Glomerular visceral epithelial cell (primary cell): ENCODE data around the gene PPFIA2.

Experiments used
- DNase-seq: peaks from one replicate; pipeline ENCODE4 v3.0.0-alpha.2; 2016; ENCODE audit errors: extremely low spot score

PPFIA2 gene

DNA sequence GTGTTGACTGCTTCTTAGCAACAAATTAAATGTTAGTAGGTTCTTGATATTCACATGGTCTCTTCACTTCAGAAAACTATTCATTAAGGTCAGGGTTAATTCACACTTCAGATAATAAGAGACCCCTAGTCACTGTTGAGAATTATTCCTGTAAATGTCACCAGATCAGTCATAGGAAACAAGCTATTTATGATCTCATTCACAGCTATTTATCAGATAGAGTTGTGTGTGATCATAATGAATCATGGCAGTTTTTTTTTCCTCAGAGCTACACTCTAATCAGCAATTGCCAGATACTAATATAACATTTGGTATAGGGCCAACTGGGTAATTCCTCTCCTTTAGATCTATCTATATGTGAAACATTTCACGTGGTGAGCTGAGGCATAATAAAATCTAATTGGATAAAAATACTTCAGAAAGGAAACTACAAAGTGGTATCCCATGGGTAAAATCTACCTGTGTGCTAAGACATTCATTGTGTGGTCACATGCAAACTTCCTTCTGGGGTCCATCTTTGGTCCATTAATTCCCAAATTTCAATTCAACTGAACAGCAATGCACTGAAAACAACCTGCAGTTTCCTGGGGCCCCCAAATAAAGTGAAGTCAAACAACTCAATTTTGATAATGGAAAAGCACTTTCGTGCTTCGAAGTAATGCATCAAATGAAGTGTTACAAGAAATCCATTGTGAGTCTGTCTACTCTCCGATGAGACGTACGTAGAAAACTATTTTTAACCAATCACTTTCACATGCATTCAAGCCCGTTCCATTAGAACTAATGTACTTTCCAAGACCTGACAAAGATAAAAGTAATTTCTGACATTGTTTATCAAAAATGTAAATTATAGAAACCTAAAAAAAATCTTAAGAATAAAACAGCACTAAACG, 484.3 kb downstream of the PPFIA2 start:
- DNase-seq: no peak

- no peak for DNase-seq
These were observed 488.8 kb downstream of the PPFIA2 start for GRCh38 chr12:81270385-81270784.

DNA sequence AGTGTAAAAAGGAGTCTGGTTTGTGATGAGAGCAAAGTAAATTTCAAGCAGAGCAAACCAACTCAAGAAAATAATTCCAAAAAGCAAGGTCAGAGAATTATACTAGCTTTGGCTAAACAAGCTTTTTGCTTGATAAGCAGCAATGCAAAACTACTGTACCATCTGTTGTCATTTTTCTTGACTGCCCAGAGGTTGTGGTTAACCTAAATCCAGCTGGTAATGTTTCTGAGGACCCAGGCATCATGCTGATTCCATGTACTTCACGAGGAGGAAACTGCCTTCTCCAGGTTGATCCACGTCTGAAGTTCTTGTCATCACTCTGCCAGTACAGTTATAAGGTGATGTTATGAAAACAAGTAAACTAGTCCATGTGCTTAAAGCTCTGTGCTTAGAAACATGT, 496.1 kb downstream of the PPFIA2 start:
- DNase-seq: no peak

- DNase-seq: no peak
These were observed 497.5 kb downstream of the PPFIA2 start for GRCh38 chr12:81261508-81262207.

DNA sequence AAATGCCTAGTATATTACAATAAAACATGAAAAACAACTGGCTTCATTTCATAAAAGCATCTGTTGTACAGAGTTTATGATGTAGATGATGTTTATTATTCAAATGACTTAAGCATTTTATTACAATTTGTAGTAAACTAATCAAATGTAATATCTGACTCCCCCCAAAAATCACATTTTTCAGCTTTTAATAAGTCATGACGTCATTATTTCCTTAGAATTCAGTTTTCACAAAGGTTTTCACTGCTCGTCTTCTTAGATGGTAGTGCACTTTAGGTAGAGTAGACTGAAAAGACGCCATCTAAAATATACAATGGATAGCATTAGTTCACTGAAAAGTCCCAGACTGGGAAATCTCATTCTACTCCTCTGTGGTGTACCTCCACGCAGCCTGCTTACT, 499.8 kb downstream of the PPFIA2 start:
- no peak for DNase-seq

DNA sequence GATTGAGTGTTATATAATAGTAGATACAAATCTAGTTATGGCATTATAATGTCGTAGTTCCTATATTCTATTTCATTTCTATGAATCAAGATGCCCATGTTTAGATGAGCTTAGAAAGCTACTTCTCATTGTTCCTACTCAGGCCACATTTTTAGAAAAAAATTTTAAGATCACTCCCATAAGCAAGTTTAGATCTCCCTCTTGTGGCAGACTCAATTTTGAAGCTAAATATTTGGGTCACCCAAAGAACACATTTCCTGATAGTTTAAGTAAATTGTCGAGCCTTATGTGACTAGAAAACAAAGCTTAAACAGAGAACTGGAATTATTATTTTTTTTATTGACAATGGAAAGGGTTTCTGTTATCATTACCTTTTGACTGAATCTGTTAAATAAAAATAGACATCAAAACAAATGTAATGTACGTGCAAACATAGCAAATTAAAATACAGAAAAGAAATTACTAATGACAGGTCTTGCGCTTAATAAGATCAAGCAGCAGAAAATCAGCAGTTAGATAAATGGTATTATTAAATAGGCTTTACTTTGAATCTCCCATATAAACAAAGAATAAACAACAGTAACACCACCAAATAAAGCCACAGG, 501.1 kb downstream of the PPFIA2 start:
- DNase-seq: peak; percentile 29

GRCh38 chr12:81255947-81256346, 503.2 kb downstream of the PPFIA2 start:
- DNase-seq: no peak

GRCh38 chr12:81255456-81255855, 503.7 kb downstream of the PPFIA2 start:
- no peak for DNase-seq

GRCh38 chr12:81253360-81253759, 505.8 kb downstream of the PPFIA2 start:
- DNase-seq: no peak

DNA sequence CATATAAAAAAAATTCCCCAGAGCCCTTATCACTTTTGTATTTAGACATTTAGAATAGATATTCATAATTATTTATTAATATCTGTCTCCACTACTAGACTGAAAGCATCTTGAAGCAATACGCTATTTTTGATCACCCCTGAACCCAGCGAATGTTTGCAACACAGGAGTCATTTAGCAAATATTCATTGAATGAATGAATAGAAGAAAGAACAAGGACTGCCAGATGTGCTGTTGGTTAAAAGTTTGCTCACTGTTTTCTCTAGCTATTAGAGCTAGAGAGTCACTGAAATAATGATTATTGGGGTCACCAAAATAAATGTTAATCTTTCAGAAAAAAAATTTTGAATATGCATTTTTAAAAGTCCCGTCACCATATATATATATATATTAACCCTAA, 506.9 kb downstream of the PPFIA2 start:
- DNase-seq: no peak

GRCh38 chr12:81249976-81250375, 509.2 kb downstream of the PPFIA2 start:
- no peak for DNase-seq

DNA sequence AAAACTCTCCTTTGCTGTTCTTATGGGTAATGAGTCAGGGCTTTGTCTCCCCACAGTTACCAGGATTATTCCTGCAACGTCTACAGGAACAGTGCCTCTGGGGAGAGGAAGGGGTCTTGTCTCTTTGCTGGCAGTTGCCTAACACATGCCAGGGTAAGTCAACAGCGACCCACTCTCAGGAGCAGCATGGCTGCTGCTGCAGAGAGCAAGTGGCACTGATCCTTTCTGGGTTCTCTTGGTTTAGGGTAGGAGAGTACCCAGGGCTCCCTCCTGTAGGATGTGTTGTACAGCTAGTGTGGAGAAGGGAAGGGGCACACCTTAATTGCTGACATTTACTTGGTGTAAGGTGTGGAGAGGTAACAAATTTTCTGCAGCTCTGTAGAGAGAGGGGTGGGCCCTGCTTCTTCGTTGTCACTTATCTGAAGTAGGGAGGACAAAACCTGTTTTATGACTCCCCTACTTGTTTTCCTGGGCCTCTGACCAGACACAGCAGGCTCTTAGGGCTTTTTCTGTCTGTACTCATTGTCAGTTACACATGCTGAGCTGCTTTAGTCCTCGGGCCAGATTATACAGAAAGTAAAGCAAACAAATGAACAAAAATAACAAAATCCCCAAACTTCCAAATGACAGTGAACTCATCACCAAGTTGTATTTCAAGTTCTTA, 513.1 kb downstream of the PPFIA2 start:
- DNase-seq: no peak

GRCh38 chr12:81245458-81245857, 513.7 kb downstream of the PPFIA2 start:
- DNase-seq: no peak

DNA sequence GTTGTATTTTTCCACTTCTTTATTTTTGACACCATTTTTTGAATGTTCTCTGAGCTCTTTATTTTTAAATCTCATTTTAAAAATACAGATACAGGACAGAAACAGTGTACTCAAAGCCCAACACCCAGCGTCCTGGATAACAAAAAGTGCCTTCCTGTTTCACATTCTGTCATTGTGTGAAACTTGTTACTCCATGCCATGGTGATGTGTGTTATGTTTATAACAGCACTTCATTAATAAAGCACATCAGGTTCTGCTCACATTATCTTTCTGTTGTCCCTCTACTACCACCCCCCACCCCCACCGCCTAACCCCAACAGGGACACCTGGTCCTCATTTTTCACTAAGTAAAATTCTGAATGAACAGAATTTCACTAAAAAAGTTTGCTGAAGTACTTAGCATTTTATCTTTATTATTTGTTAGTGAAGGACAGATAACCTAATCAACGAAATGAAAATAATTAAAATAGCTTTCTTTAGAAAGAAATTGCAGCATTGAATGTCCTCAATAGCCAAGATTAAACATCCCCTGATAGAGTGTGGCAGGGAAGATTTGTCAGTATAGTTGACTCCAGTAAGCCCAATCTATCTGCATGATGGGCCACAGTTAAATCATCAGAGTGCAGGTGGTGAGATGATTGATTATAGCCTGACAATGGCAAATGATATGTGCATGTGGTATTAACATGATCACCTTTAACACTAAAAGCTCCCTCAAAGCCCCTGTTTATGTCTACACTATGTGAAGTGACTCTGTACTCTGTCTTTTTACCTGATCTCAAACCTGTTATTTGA, 527.4 kb downstream of the PPFIA2 start:
- DNase-seq: no peak

DNA sequence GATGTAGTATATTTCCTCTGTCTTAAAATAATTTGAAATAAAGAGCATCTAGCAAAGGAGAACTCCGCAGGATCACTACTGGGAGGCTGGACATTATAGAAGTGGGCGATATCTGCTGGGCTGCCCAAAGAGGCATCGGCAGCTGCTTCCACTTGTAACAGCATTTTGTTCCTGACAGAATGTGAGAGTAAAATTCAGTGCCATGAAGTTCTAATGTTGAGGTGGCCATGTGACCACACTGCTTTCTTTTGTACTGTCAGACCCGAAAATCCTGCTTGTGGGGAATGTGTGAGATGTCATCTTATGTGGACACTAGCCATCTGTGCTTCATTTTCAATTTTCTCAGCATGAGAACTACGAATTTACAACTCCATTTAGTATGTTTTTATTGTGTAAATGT, 529.4 kb downstream of the PPFIA2 start:
- DNase-seq: no peak

DNA sequence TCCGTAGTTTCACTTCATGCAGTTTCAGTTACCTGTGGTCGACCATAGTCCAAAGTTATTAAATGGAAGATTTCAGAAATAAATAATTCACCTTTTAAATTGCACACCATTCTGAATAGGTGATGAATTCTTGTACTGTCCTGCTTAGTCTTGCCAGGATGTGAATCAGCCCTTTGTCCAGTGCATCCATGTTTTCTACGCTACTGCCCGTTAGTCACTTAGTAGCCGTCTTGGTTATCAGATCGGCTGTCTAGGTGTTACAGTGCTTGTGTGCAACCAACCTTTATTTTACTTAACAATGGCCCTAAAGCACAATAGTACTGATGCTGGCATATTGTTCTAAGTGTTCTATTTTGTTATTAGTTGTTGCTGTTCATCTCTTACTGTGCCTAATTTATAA, 534.5 kb downstream of the PPFIA2 start:
- no peak for DNase-seq

DNA sequence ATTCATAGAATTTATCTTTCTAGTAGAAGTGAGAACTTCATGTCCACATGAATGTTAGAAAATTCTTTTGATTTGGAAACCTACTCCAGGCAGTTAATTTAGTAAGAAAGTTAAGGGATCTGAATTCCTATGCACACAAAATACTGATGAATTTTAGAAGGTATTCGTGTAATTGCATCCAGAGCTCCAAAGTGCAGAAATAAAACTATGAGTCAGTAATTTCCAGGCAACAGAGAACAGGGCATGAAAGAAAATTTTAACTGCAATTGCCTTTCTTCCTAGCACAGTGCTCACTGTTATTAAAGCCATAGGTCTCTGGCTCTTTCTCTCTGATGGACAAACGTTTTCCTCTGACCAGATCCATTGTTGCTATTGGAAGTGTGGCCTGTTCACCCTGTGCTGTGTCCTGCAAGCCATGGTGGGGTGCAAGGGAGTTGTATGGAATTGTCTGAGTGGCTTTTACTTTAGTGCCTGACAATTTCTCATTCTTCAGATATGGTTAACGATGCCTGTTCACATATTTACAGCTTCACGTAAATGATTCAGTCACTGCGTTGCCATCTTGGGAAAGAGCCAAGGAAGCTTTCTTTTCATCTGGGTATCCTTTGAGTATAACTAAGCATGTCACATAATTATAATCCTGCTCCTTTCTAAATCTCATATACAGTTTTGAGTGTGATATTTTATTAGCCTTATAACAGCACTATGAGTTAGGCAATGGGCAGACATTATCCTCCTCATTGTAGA, 536.1 kb downstream of the PPFIA2 start:
- DNase-seq: no peak

DNA sequence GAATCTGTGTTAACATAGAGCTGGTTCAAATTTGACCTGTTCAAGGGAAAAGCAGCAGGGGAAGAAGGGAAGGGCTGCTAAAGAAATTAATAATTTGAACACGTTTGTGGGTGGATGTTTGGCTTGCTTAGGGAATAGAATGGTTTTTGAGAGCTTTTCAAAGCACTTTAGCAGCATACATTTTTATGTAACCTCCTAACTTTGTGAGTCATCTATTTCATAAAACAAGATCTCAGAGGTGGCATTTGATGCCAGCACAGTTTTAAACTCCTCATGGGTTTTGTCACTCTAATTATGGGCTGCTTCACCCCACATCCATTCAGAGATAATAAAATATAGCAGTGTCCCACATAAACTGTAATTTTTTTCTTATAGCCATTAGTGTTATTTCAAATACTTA, 537.5 kb downstream of the PPFIA2 start:
- DNase-seq: no peak

DNA sequence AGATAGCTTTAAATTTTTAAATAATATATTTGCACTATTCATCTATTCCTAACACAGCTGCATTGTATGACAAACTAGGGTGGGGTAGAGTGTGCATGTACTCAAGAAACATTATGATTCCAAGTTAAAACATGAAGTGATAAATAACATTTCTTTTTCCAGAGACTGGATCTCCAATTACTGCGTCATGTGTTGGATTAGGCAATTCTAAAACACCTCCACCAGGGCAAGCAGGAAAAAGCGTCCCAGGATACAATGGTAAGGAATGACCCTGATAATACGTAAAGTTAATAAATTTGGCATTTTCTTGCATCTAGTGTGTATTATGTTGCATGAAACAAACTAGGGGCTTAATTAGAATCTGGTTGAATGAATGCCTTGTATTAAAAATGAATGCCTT, 542.4 kb downstream of the PPFIA2 start:
- DNase-seq: no peak

DNA sequence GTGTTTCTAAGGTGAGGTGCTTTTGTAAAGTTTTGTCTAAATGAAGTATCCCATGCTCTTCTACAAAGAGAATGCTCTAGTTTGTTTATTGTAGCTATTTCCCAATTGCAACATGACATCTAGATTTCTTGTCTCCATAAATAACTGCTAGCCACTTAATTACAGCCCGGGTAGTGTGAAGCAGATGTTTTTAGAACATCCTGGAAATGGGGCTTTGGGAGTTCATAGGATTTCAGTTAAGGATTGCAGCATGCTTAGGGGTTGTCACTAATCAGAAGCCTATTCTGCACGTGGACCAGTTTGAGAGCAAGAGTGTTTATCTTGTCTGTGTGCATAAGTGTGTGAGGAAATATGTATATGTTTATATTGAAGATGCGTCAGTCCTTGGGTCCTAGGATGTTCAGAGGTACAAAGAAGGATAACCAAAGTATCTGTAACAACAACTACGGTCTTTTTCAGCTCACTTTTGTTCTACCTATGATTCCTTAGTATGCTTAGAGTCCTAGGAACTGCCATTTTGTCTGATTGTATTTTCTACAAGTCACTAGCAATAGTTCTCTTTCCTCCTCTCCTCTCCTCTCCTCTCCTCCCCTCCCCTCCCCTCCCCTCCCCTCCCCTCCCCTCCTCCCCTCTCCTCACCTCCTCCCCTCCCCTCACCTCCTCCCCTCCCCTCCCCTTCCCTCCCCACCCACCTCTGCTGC, 546.0 kb downstream of the PPFIA2 start:
- DNase-seq: no peak
